Coronary artery (tissue), 2 donors: ENCODE results near the gene NRXN2.
"Not testable (repeated sequence)": the region's sequence is repeated elsewhere in the genome, so short reads cannot be mapped to it uniquely, and the experiment has no call there.

Source experiments
- DNase-seq: peaks from one replicate; pipeline ENCODE4 v3.0.0-alpha.2; 2017; ENCODE audit warnings: low spot score
- H3K27ac ChIP-seq, 2 donors: fragments of 200-600 bp; sonication (generic); one replicate each; pipeline ENCODE4 v1.5.1; 2016 to 2019
- H3K4me3 ChIP-seq: fragments of 200-600 bp; sonication (generic); 2 replicates; pipeline ENCODE4 v1.5.1; 2016; ENCODE audit warnings: mild to moderate bottlenecking, moderate library complexity
- TF ChIP-seq, protein P1 (sequence below): fragments of 200-600 bp; sonication (generic); IDR thresholded peaks from one replicate; pipeline ENCODE4 v1.5.1; 2019; ENCODE audit warnings: antibody characterized with exemption

Gene NRXN2

DNA sequence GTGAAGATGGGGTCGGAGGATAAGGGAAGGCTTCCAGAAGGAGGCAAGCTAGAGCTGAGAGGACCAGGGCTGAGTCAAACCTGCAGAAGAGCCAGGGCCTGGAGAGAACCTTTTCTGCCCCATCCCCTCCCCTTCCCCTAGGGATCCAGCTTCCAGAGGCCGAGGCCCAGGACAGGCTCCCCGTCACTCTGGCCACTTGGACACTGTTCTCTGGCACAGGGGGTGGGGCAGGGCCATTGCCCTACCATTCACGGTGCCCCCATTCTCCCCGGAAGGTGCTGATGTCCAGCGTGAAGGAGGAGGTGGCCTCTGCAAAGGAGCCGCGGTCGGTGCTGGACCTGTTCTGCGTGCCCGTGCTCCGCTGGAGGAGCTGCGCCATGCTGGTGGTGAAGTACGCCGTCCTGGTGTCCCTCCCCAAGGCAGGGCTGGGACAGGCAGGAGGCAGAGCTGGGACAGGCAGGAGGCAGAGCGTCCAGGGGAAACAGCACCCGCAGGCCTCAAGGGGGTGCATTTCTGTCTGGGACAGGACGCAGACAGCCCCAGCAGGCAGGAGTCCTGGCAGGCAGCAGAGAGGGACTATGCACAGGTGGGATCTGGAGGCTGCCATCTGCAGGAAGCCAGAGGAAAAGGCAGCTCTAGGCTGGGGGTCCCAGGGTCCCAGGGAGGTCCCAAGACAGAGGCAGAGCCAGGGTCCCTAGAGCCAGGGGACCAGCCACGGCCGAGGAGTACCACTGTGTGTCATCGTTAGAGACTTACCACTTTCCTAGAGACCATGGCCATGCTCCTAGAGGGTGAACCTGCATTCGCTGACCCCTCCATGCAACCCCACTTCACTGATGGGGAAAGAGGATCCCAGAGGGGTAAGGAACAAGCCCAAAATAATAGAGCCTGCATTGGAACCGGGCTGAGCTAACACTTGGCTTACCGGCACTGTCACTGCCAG lies 157.8 kb downstream of the NRXN2 start:
- Histone ChIP-seq H3K27ac (no peak overlapping the region), H3K4me3 (no peak overlapping the region)
- TF ChIP-seq, protein P1, sequence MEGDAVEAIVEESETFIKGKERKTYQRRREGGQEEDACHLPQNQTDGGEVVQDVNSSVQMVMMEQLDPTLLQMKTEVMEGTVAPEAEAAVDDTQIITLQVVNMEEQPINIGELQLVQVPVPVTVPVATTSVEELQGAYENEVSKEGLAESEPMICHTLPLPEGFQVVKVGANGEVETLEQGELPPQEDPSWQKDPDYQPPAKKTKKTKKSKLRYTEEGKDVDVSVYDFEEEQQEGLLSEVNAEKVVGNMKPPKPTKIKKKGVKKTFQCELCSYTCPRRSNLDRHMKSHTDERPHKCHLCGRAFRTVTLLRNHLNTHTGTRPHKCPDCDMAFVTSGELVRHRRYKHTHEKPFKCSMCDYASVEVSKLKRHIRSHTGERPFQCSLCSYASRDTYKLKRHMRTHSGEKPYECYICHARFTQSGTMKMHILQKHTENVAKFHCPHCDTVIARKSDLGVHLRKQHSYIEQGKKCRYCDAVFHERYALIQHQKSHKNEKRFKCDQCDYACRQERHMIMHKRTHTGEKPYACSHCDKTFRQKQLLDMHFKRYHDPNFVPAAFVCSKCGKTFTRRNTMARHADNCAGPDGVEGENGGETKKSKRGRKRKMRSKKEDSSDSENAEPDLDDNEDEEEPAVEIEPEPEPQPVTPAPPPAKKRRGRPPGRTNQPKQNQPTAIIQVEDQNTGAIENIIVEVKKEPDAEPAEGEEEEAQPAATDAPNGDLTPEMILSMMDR = no peak
- DNase-seq = no peak

DNA sequence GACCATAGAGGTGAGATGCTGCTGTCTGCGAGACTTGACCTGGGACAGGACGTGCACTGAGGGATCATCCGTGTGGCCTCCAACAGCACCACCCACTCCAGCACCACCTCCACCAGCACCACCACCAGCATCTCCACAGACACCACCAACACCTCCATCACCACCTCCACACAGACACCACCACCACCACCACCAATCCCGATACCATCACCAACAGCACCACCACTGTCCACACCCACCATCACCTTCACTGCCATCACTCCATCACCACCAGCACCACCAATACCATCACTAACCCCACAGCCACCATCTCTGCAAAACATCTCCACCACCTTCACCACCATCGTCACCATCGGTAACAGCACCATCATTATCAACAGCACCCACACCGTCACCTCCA lies 158.6 kb downstream of the NRXN2 start:
- Histone ChIP-seq H3K4me3 (no peak overlapping the region), H3K27ac (no peak overlapping the region)
- DNase-seq = no peak
- TF ChIP-seq, protein P1 = no peak

DNA sequence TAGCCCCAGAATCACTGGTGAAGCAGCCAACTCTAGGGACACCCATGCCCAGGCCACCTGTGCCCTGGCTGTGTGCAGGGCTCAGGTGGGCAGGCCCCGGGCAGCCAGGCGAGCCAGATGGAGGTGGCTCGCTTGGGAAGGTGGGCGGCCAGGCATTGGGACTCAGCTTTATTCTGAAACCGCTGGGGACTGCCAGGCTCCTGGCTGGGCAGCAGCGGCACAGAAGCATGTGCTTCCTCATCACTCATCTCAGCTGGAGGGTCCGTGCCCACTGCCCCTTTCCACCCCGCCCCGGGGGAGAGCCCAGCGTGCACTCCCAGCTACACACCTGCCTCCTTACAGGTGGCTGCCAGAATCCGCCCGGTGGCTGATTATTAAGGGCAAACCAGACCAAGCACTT lies 159.0 kb downstream of the NRXN2 start:
- H3K4me3 ChIP-seq = no peak overlapping the region
- H3K27ac ChIP-seq = no peak overlapping the region
- DNase-seq = no peak
- TF ChIP-seq, protein P1 = no peak

DNA sequence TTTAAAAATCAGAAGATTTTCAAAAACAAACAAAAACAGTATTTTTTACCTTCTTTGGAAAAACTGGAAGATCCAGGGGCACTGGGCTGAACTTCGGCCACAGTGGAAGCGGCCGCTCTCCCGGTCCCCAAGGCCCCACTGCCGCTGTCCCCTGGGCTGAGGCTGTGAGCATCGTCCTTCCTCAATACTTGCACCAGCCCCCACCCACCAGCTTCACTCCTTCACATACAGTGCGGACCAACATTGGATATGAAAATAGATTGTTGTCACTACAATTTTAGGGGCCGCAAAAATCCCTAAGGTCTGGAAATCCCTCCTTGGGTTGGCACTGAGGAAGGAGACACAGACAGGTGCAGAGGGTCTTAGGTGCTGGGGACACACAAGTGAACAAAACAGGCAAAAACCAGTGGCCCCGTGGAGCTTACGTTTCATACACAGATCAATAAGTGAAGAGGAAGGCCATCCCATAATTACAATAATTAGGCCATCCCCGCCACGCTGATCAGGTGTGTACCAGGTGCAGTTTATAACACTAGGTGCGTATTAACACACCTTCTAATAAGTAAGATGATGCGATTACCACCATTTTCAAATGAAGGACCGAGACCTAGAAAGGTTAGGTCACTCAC lies 160.2 kb downstream of the NRXN2 start:
- H3K4me3 ChIP-seq = no peak overlapping the region
- TF ChIP-seq, protein P1 = no peak
- no peak for DNase-seq
- H3K27ac ChIP-seq = no peak overlapping the region

DNA sequence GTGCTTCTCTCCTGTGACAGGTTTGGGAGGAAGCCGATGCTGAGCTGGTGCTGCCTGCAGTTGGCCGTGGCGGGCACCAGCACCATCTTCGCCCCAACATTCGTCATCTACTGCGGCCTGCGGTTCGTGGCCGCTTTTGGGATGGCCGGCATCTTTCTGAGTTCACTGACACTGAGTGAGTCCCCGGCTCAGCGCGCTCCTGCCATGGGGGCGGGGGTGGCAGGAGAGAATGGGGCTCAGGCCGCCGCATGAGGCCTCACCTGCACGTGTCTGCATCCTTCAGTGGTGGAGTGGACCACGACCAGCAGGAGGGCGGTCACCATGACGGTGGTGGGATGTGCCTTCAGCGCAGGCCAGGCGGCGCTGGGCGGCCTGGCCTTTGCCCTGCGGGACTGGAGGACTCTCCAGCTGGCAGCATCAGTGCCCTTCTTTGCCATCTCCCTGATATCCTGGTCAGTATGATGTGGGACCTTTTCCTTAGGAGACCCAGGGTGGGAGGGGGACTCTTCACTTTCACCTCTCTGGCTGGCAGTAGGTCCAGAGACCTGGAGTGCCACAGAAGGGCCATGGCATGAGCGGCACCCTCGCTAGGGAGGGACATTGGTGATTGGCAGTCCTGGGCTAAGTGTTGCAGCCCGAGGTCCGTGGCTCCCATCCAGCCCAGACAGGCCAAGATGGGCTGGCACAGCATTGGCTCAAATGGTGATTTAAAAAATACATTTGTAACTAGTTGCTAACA lies 160.8 kb downstream of the NRXN2 start:
- TF ChIP-seq, protein P1 = no peak
- Histone ChIP-seq H3K4me3 (no peak overlapping the region), H3K27ac (no peak overlapping the region)
- no peak for DNase-seq

DNA sequence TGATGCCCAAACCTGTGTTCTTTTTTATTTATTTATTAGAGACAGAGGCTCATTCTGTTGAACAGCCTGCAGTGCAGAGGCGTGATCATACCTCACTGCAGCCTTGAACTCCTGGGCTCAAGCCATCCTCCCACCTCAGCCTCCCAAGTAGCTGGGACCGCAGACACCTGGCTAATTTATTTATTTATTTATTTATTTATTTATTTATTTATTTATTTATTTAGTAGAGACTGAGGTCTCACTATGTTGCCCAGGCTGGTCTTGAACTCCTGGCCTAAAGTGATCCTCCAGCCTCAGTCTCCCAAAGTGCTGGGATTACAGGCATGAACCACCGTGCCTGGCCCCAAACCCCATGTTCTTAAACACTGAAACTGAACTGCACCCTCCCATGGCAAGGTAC lies 161.6 kb downstream of the NRXN2 start:
- not testable (repeated sequence) for H3K27ac ChIP-seq, DNase-seq, H3K4me3 ChIP-seq

DNA sequence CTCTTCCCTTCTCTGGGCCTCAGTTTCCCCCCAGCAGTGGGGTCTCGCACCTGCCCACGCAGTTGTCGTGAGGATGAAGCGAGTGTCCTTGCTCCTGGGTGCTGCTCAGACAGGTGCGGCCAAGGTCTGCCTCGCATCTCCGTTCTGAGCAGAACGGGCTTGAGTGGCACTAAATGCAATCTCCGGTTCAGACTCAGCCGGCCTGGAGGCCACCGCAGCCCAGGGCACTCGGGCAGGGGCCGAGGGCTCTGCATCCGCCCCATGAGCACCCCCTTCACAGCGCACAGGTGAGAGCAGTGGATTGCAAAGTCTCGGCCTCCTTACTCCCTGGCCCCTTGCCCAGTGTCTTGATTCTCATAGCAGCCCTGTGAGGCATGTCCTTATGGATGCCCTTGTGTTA lies 162.1 kb downstream of the NRXN2 start:
- H3K27ac ChIP-seq = no peak overlapping the region
- no peak overlapping the region for H3K4me3 ChIP-seq
- DNase-seq = no peak
- TF ChIP-seq, protein P1 = no peak
